Activated effector memory CD4-positive, alpha-beta T cell treated with Interleukin-2 at 50 U/mL for 16 hours (primary cell): ENCODE data around the gene LDLRAD2.

Experiments
- DNase-seq: peaks from one replicate; pipeline ENCODE4 v3.0.0-alpha.2; 2020

Gene LDLRAD2

GRCh38 chr1:21845646-21846641 is 33.9 kb downstream of the LDLRAD2 start:
- DNase-seq = no peak

- no peak for DNase-seq
Measured at GRCh38 chr1:21847223-21848205, 35.4 kb downstream of the LDLRAD2 start.

- DNase-seq = no peak
Measured at GRCh38 chr1:21848524-21849174, 36.6 kb downstream of the LDLRAD2 start.

GRCh38 chr1:21849909-21850576 is 38.0 kb downstream of the LDLRAD2 start:
- no peak for DNase-seq

GRCh38 chr1:21851430-21852250 is 39.6 kb downstream of the LDLRAD2 start:
- no peak for DNase-seq

GRCh38 chr1:21852282-21853130 is 40.4 kb downstream of the LDLRAD2 start:
- DNase-seq = no peak

GRCh38 chr1:21853131-21853427 is 41.0 kb downstream of the LDLRAD2 start:
- DNase-seq = no peak

GRCh38 chr1:21854090-21854750 is 42.2 kb downstream of the LDLRAD2 start:
- no peak for DNase-seq

- DNase-seq = no peak
Measured at GRCh38 chr1:21854751-21855131, 42.7 kb downstream of the LDLRAD2 start.

GRCh38 chr1:21855257-21856096 is 43.4 kb downstream of the LDLRAD2 start:
- no peak for DNase-seq

GRCh38 chr1:21857142-21857839 is 45.2 kb downstream of the LDLRAD2 start:
- no peak for DNase-seq

GRCh38 chr1:21857840-21858670 is 46.0 kb downstream of the LDLRAD2 start:
- DNase-seq = no peak

- no peak for DNase-seq
Measured at GRCh38 chr1:21859669-21860179, 47.7 kb downstream of the LDLRAD2 start.

- DNase-seq = no peak
Measured at GRCh38 chr1:21860971-21861370, 48.9 kb downstream of the LDLRAD2 start.

GRCh38 chr1:21861602-21862429 is 49.8 kb downstream of the LDLRAD2 start:
- DNase-seq = no peak

- DNase-seq = no peak
Measured at GRCh38 chr1:21863981-21864380, 51.9 kb downstream of the LDLRAD2 start.
